Stimulated activated CD4-positive, alpha-beta T cell treated with anti-CD3 and anti-CD28 coated beads, Interleukin-2, amount 100 ng/mL, for 24 hours (primary cell): ENCODE data around the gene PKMYT1.

Experiments
- DNase-seq, 2 donors: peaks; one replicate each; pipeline ENCODE4 v3.0.0-alpha.2; 2020

The PKMYT1 gene

DNA sequence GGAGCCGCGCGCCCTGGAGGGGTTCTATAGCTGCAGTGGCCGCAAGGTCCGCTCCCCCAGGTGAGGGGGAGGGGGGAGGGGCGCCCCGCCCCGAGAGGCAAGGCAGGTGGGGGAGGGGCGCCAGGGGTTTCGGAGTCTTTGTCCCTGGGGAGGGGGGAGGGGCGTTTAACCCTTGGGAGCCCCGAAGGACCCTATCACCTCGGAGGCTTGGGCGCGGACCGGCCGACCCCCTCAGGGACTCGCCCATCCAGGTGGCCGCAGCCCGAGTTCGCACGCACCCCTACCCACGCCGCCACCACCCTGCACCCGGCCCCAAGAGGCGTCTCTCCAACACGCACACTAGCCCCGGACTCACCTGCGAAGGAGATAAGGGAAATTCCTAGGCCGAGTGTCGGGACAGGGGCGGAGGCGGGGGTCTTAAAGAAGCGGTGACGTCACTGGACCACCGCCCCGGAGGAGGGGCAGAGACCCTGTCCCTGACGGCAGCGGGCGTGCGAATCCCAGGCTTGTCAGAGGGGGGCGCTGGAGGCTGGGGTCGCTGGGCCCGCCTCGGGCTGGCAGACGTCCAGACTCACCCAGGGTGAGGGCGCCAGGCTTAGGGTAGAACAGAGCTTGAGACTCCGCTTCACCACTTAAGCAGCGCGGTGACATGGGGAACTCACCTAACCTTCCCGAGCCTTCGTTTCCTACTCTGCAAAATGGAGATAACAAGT lies 37.7 kb upstream of the PKMYT1 start, which contains the start of gene CLDN6:
CLDN6 (minus strand) TSS at position 390 of the 713 bp plus-strand sequence. CDS start 2,162 bp downstream, outside the sequence.
- DNase-seq: peak in 1 of 2 donors; percentile 46

DNA sequence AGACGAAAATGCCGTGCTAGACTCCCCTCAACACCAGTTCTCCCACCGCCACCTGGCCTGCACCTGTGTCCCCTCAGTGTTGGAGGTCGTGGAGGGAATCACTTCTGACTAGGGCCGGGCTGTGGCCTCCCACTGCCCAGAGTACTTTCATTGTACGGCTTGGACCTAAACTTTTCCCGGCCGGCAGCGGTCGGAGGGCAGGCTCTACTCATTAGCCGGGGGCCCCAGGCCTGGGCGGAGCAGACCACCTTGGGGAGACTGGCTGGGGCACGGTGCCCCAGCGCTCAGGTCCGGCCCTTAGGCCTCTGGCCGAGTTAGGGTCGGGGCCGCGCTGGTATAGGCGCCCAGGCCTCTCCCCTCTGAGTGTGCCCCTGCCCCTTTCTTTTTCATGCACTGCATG lies 37.1 kb upstream of the PKMYT1 start:
- no peak for DNase-seq

DNA sequence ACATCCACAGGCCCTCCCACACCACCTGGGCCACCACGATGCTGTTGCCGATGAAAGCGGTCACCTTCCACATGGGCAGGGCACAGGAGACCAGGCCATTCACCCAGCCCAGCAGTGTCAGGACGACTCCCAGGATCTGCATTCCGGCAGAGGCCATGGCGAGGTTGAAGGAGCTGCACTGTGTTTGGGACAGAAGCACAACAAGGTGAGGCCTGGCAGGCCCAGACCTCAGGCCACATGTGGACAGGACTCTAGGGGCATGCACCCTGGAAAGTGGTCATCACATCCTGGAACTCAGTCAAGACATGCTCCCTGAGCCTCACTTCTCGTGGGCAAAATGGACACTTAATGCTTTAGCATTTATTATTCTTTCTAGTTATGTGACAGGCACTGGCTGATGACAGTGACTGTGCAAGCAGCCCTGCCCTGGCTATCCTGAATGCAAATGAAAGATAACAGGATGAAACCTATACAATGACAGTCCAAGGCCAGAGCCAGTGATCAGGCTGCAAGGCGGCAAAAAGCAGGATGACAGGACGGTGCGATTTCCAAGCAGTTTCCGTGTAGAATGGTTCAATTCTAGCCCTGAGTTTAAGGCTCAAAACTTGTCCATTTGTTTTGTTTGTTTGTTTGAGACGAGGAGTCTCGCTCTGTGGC lies 35.7 kb upstream of the PKMYT1 start:
- DNase-seq: no peak

DNA sequence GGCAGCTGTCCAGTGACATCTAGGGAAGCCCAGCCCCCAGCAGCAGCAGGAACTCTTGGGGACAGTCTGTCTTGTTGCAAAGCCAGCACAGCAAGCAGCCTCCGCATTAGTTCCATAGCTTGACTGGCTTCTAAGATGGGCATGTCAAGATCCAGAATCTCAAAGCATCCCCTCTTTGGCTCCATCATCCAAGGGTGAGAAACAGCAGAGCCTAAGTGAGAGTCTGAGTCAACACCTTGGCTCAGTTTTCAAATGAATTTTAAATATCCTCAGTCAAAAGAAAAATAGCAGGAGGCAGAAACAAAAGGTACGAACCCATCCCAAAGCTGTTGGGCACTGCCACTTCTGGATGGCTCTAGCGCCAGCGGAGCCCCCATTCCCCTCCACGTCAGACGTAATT lies 34.7 kb upstream of the PKMYT1 start:
- no peak for DNase-seq

DNA sequence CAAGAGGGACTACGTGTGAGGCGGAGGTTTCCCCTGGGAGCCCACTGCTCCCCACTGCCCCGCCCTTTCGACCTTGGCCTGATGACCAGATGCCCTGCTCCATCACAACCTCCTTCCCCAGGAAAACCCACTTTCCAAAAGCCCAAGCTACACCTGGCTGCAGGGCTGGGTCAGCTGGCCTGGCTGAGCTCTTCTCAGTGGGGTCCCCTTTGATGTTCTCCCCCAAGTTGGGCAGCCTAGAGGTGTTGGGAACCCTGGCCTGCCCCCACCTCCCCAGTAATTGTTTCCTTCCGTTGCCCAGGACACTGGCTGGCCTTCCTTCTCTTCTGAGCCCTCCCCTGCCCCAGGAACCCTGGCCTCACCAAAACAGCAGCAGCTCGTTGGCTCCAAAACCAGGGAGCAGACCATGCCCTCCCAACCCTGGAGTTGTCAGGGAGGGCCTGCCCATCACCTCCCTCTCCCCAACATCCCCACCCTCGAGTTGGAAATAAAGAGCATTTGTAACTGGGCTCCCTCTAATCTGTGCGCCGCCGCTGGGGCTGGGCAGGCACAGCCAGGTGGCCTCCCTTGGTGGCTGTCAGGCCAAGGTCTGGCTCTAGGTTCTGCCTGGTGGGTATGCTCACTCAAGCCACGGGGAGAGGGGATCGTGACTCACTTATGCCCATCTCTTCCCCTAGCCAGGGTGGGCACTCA lies 33.9 kb upstream of the PKMYT1 start:
- no peak for DNase-seq

DNA sequence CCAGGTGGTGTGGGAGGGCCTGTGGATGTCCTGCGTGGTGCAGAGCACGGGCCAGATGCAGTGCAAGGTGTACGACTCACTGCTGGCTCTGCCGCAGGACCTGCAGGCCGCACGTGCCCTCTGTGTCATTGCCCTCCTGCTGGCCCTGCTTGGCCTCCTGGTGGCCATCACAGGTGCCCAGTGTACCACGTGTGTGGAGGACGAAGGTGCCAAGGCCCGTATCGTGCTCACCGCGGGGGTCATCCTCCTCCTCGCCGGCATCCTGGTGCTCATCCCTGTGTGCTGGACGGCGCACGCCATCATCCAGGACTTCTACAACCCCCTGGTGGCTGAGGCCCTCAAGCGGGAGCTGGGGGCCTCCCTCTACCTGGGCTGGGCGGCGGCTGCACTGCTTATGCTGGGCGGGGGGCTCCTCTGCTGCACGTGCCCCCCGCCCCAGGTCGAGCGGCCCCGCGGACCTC lies 33.3 kb upstream of the PKMYT1 start:
- no peak for DNase-seq

DNA sequence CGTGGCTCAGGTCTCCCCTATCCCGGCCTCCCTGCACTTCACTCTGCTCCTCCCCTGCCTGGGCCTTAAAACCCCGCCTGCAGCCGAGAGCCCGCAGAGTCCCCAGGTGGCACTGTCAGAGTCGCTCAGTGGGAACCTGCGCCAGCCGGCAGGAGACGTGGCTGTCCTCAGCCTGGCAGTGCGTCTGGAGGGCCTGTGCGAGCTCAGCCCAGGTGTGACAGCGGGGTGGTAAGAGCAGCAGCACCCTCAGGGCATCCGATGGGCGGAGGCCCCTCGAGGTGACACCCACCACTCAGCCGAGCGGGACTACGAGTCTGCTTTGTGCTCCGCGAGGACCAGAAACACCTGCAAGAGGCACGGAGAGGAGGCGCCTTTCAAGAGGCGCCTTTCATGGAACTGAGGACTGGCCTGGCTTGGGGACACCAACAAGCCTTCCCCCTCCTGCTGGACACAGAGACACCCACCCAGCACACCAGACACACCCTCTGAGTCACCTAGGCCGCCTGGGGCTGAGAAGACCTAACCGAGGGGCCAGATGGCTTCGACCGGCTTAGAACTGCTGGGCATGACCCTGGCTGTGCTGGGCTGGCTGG lies 32.7 kb upstream of the PKMYT1 start, which contains the start of gene CLDN9:
CLDN9 (plus strand) TSS at position 96 of the 593 bp plus-strand sequence; CDS start at position 536, 440 bp downstream.
- DNase-seq: no peak

DNA sequence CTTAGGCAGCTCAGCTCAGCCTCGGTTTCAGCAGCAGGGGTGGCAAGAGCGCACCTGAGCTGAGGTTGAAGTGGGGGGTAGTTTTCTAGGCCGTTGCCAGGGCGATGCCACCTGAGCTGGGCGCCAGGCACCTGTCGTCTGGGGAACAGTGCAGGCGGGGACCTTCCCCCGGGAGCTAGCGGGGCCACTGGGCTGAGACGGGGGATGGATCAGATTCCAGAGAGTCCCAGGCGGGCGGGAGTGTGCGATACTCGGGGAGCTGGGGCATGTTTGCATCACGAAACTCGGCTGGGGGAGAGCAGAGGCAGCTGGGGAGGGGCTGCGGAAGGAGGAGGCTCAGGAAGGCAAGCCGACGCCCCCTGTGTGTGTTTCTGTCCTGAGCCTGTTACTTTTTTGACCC lies 32.0 kb upstream of the PKMYT1 start:
- no peak for DNase-seq

DNA sequence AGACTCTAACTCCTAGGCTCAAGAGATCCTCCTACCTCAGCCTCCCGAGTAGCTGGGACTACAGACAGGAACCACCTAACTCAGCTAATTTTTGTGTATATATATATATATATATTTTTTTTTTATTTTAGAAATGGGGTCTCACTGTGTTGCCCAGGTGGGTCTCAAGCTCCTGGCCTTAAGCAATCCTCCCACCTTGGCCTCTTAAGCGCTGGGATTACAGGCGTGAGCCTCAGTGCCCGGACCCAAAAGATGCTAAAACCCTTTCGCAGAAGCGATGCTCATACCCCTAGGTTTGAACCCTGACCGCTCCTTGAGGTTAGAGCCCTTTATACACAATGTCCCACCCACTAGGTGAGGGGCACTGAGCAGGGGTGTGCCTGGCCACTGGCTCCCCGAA lies 30.3 kb upstream of the PKMYT1 start:
- DNase-seq: no peak

DNA sequence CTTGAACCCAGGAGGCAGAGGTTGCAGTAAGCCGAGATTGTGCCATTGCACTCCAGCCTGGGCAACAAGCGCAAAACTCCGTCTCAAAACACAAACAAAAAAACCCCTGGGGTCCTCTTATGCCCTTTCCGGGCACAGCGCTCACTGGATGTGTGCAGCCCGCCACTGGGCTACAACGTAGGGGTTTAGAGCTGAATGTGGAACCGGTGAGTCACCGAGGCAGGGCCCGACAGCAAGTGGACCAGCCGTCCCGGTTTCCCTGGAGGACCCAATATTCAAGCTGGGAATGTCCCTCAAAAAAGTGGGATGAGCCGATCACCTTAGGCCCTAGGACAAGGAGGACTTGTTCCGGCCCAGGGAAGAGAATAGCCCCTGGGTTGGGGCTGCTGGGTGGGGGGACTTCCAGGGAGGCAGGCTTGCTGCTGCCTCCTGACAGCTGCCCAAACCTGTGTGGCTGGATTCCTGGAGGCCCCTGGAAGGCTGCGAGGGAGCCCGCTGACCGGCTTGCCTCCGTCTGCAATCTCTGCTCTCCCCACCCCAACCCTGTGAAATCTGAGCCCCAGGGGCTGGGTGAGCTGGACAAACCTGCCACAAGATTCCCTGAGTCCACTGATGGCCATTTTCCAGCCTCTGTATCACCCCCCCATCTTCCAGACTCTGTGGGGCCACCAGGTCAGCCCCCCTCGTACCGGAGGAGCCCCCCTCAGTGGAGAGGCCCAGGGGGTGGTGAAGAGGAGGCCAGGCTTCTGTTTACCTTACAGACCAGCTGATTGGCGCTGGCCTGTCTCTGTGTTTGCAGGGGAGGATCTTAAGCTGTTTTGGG lies 29.5 kb upstream of the PKMYT1 start:
- no peak for DNase-seq

DNA sequence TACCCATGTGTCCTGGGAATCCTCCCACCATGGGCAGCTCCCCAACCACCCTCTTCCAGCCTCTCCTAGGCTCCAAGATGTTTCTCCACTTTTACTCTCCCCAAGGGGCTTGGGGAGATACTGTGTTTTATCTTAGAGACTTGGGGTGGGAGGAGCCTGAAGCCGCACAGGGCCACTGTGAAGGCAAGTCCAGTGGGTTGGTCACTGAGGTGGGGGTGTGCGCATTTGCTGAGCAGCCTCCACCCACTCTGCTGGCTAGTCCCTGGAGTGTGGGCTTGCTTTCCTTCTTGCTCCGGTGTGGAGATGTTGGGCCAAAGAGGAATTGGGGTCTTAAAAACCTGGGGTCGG lies 28.4 kb upstream of the PKMYT1 start:
- no peak for DNase-seq

DNA sequence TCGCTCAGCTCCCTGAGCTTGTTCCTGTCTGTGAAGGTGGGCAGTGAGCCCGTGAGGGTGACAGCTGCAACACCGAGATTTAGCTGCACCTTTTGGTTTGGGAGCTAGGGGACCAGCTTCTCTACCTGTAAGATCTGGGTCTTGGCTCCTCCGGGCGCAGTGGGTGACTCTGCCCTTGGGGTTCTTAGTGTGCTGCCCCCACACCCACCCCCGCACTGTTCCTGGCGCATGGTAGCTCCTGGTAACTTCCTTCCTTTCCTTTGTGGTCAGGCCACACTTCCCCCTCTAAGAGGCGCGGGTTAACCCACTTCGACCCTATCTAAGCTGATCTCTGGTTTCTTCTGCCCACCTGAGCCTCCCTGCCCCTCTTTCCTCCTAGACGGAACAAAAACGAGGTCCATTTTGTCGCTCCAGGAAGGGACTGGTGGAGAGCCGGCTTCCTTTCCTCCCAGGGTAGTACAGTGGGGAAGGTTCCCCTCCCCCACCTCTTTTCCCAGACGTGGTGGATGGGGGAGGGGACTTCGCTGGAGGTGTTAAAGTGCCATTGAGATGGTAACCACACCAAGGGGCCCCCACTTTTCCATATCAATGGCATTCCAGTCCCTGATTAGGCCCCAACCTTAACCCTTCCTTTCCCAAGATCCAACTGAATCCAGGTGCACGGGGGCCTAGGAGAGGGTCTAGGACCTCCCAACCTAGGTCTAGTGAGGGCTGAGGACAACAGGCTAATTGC lies 27.9 kb upstream of the PKMYT1 start:
- no peak for DNase-seq

DNA sequence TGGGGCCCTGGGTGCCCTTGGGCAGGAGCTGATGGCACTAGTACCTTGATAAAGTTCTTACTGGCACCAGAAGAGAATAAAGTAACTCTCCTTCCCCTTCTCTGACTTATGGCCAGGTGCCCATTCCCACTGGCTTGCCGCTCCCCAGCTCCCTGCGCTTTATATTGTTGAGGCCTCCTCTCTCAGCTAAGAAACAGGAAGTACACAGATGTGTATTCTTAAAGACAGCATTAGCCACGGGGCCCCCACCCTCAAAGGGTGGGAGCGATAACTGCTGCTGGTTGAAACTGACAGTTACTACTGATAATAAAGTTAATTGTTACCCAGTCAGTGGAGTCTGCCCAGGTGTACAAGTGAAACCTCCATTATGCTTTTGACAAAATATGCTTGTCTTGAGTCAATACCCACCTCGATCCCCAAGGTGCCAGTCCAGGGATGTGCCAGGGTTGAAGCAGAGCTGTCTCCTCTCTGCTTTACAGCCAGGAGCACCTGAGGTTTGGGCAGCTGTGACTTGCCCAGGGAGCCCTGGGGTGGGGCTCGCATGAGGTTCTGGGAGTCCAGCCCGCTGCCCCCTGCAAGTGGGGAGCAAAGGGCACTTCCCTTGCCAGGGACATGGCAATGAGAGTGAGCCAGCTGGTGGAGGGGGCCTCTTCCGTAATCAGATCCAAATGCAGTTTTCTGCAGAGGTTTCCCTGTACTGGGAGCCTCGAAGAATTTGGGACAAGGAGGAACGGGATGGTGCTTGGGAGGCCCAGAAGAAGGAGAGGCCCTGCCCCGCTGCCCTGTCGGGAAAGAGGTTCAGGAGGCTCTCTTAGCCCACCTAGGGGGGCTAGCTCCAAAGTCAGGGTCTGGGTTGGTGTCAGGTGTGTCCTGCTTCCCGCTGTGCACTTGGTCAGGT lies 27.1 kb upstream of the PKMYT1 start:
- DNase-seq: no peak

DNA sequence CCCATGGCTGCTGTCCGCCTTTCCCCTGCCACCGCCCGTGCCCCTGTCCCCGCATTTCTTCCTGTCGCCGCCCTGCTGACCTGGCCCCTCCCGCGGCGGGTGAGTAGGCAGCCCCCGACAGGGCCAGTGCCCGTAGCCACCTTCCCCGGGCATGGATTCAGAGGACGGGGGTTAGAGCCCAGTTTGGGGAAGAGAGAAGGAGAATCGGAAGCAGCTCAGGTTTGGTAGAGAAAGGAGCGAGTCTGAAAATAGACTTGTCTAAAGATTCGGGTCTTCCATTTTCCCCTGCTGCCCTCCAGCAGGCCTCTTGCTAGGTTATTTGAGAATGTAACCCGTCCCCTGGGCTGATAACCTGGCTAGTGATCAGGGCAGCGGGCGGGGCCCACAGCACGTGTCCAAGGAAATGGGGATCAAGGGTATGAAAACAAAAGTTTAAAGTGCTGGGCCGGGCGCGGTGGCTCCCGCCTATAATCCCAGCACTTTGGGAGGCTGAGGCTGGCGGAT lies 24.6 kb upstream of the PKMYT1 start:
- DNase-seq: no peak

DNA sequence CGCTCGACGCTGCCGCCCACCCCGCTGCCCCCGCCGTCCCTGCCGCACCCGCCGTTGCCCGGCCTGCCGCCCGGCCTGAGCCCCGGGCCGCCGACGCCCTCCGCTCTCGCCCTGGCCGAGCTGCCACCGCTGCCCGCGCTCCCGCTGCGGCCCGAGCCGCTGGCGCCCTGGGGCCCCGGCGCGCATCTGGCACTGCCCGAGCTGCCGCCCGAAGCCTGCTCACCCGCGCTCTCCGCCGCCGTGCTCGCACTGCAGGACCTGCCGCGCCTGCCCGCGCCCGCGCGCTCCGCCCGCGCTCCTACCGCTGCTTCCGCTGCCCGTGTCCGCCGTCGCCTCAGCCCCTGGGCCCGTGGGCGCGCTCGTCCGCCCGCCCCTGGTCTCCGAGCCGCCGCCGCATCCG lies 24.1 kb upstream of the PKMYT1 start:
- no peak for DNase-seq

DNA sequence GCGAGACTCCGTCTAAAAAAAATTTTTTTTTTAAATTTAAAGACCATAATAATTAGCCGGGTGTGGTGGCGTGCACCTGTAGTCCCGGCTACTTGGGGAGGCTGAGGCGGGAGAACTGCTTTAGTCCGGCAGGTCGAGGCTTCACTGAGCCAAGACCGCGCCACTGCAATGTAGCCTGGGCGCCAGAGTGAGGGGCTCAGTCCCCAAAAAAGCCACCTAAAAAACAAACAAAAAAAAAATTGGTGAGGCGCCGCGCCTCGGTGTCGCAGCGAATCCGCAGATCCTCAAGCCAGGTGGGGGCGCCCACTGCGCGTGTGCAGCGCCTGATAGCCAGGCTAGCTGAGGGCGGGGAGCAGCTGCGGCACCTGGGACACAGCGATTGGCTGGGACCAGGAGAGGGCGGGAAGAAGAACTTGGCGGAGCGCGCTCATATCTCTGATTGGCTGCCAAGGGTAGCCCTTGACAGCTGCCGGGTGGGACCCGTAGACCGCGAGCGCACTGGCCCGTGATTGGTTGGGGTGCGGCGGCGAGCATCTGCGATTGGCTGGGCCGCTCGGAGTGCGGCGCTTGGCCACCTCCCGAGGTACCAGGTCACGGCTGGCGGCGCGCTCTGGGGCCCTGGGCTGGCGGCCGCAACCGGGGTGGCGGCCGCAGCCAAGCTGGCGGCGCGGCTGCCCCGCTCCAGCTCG lies 23.5 kb upstream of the PKMYT1 start:
- peak; percentile 96 for DNase-seq

DNA sequence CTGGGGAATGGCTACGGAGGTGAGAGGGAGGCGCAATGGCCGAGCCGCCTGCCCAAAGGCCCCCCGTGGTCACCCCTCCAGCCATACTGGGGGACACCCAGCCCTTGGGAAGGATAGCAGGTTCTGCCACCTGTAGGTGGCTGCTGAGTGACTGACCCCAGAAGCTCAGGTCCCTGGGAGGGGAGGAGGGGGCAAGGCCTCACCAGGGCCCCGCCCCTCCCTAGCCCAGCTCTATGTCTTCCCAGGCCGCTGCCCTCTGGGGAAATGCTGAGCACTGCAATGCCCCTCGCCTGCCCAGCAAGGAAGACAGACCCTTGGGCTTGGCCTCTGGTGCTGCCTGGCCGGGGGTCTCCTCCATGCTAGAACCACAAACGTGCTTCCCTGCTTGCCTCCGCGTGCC lies 21.1 kb upstream of the PKMYT1 start:
- DNase-seq: no peak

DNA sequence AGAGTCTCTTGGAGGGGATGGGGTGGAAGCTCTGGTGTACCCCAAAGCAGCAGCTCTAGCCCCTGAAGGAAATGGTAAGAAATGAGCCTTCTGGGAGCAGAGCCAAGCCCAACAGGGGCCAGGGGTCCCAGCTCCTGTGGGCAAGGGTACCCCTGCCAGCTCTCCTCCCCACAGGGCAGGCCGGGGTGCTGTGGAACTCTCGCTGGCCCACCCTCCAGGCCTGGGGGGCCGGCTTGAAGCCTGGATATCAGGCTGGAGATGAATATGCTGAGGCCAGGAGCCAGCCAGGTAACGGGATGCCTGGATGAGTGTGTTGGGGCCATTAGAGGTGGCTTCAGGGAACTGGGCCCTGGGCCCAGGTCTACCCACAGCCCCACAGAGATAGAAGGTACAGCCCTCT lies 20.3 kb upstream of the PKMYT1 start:
- DNase-seq: no peak

DNA sequence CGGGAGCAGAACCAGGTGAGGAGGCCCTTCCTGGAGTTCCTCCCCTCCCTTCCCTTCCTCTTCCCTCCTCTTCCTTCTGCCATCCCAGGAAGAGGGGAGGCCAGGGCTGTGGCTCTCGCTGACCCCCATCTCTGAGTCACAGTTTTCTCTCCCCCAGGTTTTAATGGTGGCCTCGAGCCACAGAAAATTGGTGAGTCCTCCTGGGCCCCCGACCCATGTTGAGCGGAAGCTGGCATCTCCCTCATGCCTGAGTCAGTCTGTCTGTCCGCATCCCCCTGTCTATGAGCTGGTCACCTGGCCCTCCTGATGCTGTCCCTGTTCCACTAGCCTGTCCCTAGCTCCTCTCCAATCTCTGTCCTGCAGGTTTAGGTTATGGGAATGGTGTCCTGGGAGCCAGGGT lies 19.7 kb upstream of the PKMYT1 start:
- no peak for DNase-seq

DNA sequence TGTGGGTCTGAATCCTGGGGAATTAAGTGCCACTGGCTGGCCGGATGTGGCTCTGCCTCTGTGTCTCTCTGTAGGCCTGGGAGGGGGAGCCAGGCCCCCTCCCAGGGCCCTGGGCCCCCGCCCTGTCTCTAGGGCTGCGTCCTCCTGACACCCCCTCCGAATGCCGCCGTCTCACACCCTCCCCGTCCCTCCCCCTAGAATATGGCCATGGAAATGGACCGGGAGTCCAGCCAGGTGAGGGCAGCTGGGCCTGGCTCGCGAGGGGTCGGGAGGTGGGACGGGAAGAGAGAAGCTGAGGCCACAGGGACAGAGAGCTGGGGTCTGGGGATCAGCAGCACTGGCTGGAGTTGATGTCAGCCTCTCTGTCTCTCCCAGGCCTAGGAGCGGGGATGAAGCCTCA lies 16.1 kb upstream of the PKMYT1 start:
- no peak for DNase-seq
